Activated CD8-positive, alpha-beta T cell treated with anti-CD3 and anti-CD28 coated beads, Interleukin-2, amount 10 ng/mL, durations not matched to agents 7 days and 5 days (primary cell): Measurements from ENCODE around the gene ROS1. TPM values are rescaled to one million over a fixed set of nuclear protein-coding genes. Genes with fewer than 3 reads are reported as not detected.
A peak's percentile ranks its signal among the peaks of the same experiment; 100 is the strongest.
"Not testable (repeated sequence)": the region's sequence is repeated elsewhere in the genome, so short reads cannot be mapped to it uniquely, and the experiment has no call there.

Experiments
- ATAC-seq: fragments of 150-1000 bp; cut with Tn5 transposase; one replicate; pipeline ENCODE4 v1.10.0; 2021; ENCODE audit warnings: moderate library complexity
- CTCF ChIA-PET: fragments of 350-600 bp; sonication (Branson Sonifier 250); formaldehyde crosslinking; loops from one replicate; lab custom pipeline; 2021; ENCODE audit warnings: antibody characterized with exemption; lab: Charles Lee
- POLR2A ChIA-PET: fragments of 350-600 bp; sonication (Branson Sonifier 250); formaldehyde crosslinking; loops from one replicate; lab custom pipeline; 2021; ENCODE audit warnings: antibody characterized with exemption; lab: Charles Lee
- DNase-seq: peaks from one replicate; pipeline ENCODE4 v3.0.0-alpha.2; 2020
- H3K27ac Mint-ChIP-seq: one replicate; pipeline ENCODE4 v1.8.0; 2021; ENCODE audit warnings: mild to moderate bottlenecking, mixed read lengths
- H3K27me3 Mint-ChIP-seq: one replicate; pipeline ENCODE4 v1.8.0; 2021; ENCODE audit warnings: low read depth, mixed read lengths
- H3K36me3 Mint-ChIP-seq: one replicate; pipeline ENCODE4 v1.8.0; 2021; ENCODE audit warnings: low read depth, mixed read lengths
- H3K4me1 Mint-ChIP-seq: one replicate; pipeline ENCODE4 v1.8.0; 2021; ENCODE audit warnings: low read depth, mixed read lengths
- H3K4me3 Mint-ChIP-seq: one replicate; pipeline ENCODE4 v1.8.0; 2021; ENCODE audit warnings: mild to moderate bottlenecking, mixed read lengths
- H3K9me3 Mint-ChIP-seq: one replicate; pipeline ENCODE4 v1.8.0; 2022; ENCODE audit warnings: mixed read lengths; ENCODE audit not compliant: insufficient read depth
- total RNA-seq, 2 experiments: library from RNA; stranded (reverse); gene quantifications; one replicate each; pipeline ENCODE4 v1.2.3, GENCODE V29; 2021

ROS1 gene
- not detected for total RNA-seq

DNA sequence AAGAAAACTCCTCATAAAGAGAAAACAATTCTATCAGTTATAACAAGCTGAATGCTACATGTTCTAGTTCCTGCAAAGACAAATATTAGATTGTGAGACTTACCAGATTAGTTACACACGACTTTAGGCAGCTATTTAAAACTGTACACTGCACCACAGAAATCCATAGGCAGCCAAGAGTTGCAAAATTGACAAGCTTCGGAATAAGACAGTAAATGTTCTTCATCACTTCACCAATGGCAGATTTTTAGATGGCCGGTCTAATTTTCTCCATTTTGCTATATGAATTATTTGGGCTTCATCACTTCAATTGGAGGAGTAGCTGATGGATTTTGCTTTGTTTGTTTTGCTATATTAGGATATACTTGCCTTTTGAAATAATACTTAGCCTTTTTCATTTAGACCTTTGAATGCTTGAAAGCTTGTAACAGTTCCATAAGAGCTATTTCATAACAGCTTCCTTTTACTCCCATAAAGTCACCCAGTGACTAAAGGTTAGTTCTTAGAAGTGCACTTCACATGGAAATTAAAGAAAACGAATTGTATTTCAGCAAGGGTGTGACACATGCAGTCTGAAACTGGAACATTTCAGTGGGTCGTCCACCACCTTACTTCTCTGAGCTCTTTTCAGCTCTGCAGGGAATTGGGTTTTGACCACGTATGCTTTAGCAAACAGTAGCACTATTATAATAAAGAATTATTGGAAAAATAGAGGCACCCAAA, at the start of gene ROS1:
Gene ROS1, minus strand, starts transcription at position 512 of the 723 bp plus-strand sequence. Its CDS starts 286 bp downstream, at position 226.
- ChIA-PET POLR2A (no interaction called here), CTCF (interaction anchor here (1.5 kb wide), 1 partner anchor 24 kb away, joined by 7 read pairs; no protein-coding TSS in a partner anchor)
- H3K9me3 Mint-ChIP-seq = no peaks in the 10 kb centered on the region
- DNase-seq (no peak), ATAC-seq (no peak)
- no peaks in the 10 kb centered on the region for H3K4me1 Mint-ChIP-seq
- no peak within 1 kb of the TSS for H3K27ac Mint-ChIP-seq
- no peak within 1 kb of the TSS for H3K4me3 Mint-ChIP-seq
- H3K36me3 Mint-ChIP-seq = no peaks in the 10 kb centered on the region
- H3K27me3 Mint-ChIP-seq = peaks cover 21% of the 10 kb centered on the region

DNA sequence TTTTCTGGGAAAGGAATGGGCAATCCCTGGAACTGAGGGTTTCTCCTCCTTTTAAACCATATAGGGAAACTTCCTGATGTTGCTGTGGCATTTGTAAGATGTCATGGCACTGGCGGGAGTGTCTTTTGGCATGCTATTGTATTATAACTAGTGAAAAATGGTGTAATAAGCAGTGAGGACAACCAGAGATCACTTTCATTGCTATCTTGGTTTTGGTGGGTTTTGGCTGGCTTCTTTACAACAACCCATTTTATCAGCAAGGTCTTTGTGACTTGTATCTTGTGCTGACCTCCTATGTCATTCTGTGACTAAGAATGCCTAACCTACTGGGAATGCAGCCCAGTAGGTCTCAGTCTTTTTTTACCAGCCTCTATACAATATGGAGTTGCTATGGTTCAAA, 47.7 kb upstream of the ROS1 start:
- no peak overlapping the region for H3K27ac Mint-ChIP-seq
- ATAC-seq (no peak), DNase-seq (no peak)
- no peaks in the 10 kb centered on the region for H3K9me3 Mint-ChIP-seq
- peaks cover 13% of the 10 kb centered on the region for H3K4me1 Mint-ChIP-seq
- ChIA-PET POLR2A (no interaction called here), CTCF (interaction anchor here (1.1 kb wide), 1 partner anchor 7 kb away, joined by 3 read pairs; no protein-coding TSS in a partner anchor)
- H3K27me3 Mint-ChIP-seq = peaks cover 40% of the 10 kb centered on the region
- H3K4me3 Mint-ChIP-seq = no peak overlapping the region
- no peaks in the 10 kb centered on the region for H3K36me3 Mint-ChIP-seq

DNA sequence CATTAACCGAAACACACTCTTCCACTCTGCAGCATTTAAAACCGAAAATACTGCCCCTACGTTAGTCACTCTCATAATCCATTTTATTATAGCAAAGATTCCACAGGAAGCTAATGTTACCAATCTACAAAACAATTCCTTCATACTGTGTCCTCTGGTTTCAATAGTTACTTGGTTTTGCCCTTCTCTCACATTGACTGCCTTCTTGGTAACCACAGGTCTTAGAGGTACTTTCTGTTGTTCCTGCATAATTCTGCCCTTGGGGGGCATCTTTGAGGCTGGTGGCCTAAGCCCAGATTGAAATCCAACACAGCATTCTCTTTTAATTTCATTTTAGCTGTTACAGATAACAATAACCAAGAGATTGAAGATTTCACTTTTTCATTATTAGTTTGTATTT, 46.9 kb upstream of the ROS1 start:
- peaks cover 34% of the 10 kb centered on the region for H3K27me3 Mint-ChIP-seq
- peaks cover 13% of the 10 kb centered on the region for H3K4me1 Mint-ChIP-seq
- no peaks in the 10 kb centered on the region for H3K9me3 Mint-ChIP-seq
- H3K4me3 Mint-ChIP-seq = no peak overlapping the region
- no peak for ATAC-seq
- H3K27ac Mint-ChIP-seq = no peak overlapping the region
- ChIA-PET CTCF (interaction anchor here (1.1 kb wide), 1 partner anchor 8 kb away, joined by 3 read pairs; no protein-coding TSS in a partner anchor), POLR2A (no interaction called here)
- H3K36me3 Mint-ChIP-seq = no peaks in the 10 kb centered on the region
- no peak for DNase-seq

DNA sequence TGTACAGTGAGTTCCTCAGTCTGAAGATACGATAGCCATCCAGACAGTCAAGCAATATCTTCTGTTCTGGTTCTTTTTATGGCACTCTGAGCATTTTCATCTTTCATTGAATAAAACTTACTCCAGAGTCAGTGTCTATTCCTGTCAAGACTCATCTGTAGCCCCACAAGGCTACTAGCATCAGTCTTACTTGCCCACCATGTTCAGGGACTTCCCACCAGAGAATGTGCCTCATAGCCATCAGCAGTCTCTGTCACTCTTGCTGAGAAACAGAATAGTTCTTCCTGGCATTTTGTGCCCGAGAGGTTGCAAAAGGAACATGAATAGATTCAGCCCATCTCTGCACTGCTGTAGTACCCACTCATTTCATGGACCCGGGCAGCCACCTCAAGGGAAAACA, 44.0 kb upstream of the ROS1 start:
- Mint-ChIP-seq H3K27ac (no peak overlapping the region), H3K36me3 (no peaks in the 10 kb centered on the region), H3K4me3 (no peak overlapping the region), H3K9me3 (no peaks in the 10 kb centered on the region), H3K4me1 (peaks cover 26% of the 10 kb centered on the region), H3K27me3 (peaks cover 34% of the 10 kb centered on the region)
- POLR2A ChIA-PET = no interaction called here
- ATAC-seq = no peak
- DNase-seq = no peak
- CTCF ChIA-PET = interaction anchor here (1.1 kb wide), 1 partner anchor 87 kb away, joined by 5 read pairs; no protein-coding TSS in a partner anchor

DNA sequence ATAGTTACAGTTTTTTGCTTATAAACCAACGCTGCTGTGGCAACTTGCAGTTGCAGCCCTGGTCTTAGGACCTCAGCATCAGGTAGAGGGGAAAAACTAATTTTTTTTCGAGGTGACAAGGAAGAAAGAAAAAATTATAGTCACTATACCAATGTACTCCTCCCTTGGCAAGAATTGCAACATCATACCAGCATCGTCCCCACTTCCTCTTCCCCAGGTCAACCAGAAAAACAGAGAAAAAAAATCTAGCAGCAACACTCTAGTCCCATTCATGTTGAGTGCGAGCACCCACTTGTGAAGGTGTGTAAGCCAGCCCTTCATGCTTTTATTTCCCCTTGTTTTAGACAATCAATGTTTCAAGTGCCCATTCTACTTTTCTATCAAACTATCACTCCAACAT, 43.6 kb upstream of the ROS1 start:
- CTCF ChIA-PET = interaction anchor here (1.1 to 1.2 kb wide), 2 partner anchors 9 to 81 kb away, joined by 3 read pairs; no protein-coding TSS in a partner anchor
- no peak for ATAC-seq

DNA sequence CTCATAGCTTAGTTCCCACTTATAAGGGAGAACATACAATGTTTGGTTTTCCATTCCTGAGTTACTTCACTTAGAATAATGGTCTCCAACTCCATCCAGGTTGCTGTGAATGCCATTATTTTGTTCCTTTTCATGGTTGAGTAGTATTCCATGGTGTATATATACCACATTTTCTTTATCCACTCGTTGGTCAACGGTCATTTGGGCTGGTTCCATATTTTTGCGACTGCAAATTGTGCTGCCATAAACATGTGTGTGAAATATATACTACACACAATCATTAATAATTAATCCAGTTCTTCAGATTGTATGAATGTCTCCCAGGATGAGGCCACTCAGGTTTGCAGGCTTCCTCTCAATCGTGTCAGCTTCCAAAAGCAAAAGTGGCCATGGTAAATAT, 42.8 kb upstream of the ROS1 start:
- Mint-ChIP-seq H3K27me3 (peaks cover 26% of the 10 kb centered on the region), H3K4me1 (peaks cover 37% of the 10 kb centered on the region)
- DNase-seq, ATAC-seq, H3K4me3 Mint-ChIP-seq, H3K27ac Mint-ChIP-seq, H3K36me3 Mint-ChIP-seq, POLR2A ChIA-PET, H3K9me3 Mint-ChIP-seq: not testable (repeated sequence)
- CTCF ChIA-PET = interaction anchor here (1.1 to 1.2 kb wide), 2 partner anchors 10 to 82 kb away, joined by 3 read pairs; no protein-coding TSS in a partner anchor

More for the DNA sequence above, 43.6 kb upstream of the ROS1 start:
- H3K4me1 Mint-ChIP-seq = peaks cover 29% of the 10 kb centered on the region
- H3K9me3 Mint-ChIP-seq = no peaks in the 10 kb centered on the region
- no peaks in the 10 kb centered on the region for H3K36me3 Mint-ChIP-seq
- no peak overlapping the region for H3K4me3 Mint-ChIP-seq
- H3K27ac Mint-ChIP-seq = no peak overlapping the region
- POLR2A ChIA-PET = no interaction called here
- DNase-seq = peak; percentile 32
- peaks cover 33% of the 10 kb centered on the region for H3K27me3 Mint-ChIP-seq

DNA sequence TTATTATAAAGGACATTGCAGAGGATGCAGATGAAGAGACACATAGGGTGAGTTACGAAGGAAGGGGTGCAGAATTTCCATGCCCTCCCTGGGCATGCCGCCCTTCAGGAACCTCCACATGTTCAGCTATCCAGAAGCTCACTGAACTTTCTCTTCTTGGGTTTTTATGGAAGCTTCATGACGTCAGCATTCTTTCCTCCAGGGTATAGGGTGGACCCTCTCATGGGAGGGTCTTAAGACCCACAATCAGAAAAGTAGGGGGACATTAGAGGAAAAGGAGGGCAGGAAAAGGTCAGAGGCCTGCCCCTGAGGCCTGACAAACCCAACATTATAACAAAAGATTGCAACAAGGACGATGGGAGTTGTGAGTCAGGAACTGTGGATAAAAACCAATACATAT, 42.1 kb upstream of the ROS1 start:
- Mint-ChIP-seq H3K4me3 (no peak overlapping the region), H3K4me1 (peaks cover 37% of the 10 kb centered on the region), H3K27ac (no peak overlapping the region), H3K27me3 (peaks cover 23% of the 10 kb centered on the region), H3K9me3 (no peaks in the 10 kb centered on the region), H3K36me3 (no peaks in the 10 kb centered on the region)
- ATAC-seq = no peak
- CTCF ChIA-PET = no interaction called here
- POLR2A ChIA-PET = no interaction called here
- DNase-seq = no peak

DNA sequence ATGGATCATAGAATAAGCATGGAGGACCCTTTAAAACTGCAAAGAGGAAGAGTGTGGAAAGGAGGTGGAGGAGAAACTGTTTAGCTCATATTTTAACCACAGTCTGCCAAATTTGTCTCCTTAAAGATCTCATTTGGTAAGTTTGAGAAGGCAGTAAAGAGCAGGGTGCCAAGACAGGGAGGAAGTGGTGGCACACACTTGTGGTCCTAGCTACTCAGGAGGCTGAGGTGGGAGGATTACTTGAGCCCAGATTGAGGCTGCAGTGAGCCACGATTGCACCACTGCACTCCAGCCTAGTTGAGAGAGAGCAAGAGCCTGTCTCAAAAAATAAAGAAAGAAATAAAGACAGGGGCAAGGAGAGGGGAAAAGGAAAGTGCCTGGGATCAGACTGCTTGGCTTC, 39.9 kb upstream of the ROS1 start:
- ChIA-PET POLR2A (interaction anchor here (1.1 kb wide), 1 partner anchor 137 kb away, joined by 3 read pairs; the partner anchor contains the start of gene GOPC), CTCF (interaction anchor here (0.9 to 2.1 kb wide), 5 partner anchors 13 to 140 kb away, joined by 3 to 13 read pairs (median 4); no protein-coding TSS in a partner anchor)
- H3K4me3 Mint-ChIP-seq = no peak overlapping the region
- no peaks in the 10 kb centered on the region for H3K9me3 Mint-ChIP-seq
- peaks cover 37% of the 10 kb centered on the region for H3K4me1 Mint-ChIP-seq
- H3K27me3 Mint-ChIP-seq = peaks cover 21% of the 10 kb centered on the region
- ATAC-seq = no peak
- no peak for DNase-seq
- H3K27ac Mint-ChIP-seq = no peak overlapping the region
- no peaks in the 10 kb centered on the region for H3K36me3 Mint-ChIP-seq

DNA sequence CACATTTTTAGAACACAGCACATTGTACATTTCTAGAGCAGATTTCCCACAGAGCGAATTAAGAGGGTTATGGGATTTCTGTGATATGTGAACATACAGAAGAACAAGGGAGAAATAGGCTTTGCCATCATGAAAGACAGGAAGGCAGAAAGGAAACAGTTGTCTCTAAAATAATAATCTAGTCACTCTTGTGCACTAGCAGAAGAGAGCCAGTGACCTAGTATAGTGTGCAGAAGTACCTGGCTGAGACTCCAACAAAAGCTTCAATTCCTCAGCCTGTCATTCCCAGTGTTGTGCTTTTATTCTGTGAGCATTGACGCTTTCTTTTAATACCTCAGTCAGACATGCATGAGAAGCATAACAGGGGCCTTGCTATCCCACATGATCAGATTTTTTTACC, 39.0 kb upstream of the ROS1 start:
- Mint-ChIP-seq H3K9me3 (no peaks in the 10 kb centered on the region), H3K4me3 (no peak overlapping the region), H3K36me3 (no peaks in the 10 kb centered on the region), H3K4me1 (peaks cover 33% of the 10 kb centered on the region), H3K27ac (no peak overlapping the region), H3K27me3 (peaks cover 17% of the 10 kb centered on the region)
- DNase-seq (no peak), ATAC-seq (no peak)
- POLR2A ChIA-PET = interaction anchor here (1.1 kb wide), 1 partner anchor 138 kb away, joined by 3 read pairs; the partner anchor contains the start of gene GOPC
- CTCF ChIA-PET = interaction anchor here (1.0 to 2.1 kb wide), 5 partner anchors 14 to 141 kb away, joined by 3 to 13 read pairs (median 3); no protein-coding TSS in a partner anchor

DNA sequence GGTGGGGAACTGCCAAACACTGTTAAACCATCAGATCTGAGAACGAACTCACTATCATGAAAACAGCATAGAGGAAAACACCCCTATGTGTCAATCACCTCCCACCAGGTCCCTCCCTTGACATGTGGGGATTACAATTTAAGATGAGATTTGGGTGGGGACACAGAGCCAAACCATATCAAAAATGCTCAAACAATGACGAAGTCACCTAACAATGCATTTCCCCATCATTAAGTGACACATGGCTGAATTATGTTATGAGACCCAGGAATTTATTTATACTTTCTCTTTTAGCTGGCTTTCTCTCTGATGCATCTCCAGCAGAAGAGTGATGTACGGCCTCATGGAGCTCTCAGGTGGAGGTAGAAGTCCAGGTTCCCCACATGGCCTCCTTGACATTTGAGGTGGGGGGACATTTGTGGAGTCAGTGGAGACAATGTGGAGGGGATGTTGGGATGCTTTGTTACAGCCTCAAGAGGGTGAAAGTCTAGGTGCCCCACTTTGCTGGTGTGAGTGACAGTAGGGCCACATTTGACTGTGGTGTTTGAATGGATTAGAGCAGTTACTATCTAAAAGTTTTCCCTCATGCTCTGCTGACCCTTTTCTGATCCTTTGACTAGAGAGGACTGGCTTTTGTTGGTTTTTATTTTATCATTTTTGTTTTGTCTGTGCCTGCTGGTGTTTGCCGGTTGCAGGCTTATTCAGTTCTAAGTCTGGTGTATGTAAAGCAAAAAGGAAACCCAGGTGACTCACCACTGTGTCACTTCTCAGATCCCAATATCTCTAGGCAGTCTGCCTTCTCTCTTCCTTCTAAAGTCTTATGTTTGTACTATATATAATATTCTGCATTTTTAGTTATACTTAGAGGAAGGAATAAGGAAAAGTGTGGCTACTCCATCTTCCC, 38.3 kb upstream of the ROS1 start:
- Mint-ChIP-seq H3K27me3 (peaks cover 20% of the 10 kb centered on the region), H3K36me3 (no peaks in the 10 kb centered on the region), H3K9me3 (no peaks in the 10 kb centered on the region), H3K27ac (no peak overlapping the region), H3K4me3 (no peak overlapping the region), H3K4me1 (peaks cover 27% of the 10 kb centered on the region)
- ATAC-seq (peak; percentile 60), DNase-seq (no peak)
- POLR2A ChIA-PET = interaction anchor here (1.1 kb wide), 1 partner anchor 139 kb away, joined by 3 read pairs; the partner anchor contains the start of gene GOPC
- CTCF ChIA-PET = interaction anchor here (1.0 to 2.1 kb wide), 4 partner anchors 15 to 91 kb away, joined by 3 to 13 read pairs (median 3); no protein-coding TSS in a partner anchor

DNA sequence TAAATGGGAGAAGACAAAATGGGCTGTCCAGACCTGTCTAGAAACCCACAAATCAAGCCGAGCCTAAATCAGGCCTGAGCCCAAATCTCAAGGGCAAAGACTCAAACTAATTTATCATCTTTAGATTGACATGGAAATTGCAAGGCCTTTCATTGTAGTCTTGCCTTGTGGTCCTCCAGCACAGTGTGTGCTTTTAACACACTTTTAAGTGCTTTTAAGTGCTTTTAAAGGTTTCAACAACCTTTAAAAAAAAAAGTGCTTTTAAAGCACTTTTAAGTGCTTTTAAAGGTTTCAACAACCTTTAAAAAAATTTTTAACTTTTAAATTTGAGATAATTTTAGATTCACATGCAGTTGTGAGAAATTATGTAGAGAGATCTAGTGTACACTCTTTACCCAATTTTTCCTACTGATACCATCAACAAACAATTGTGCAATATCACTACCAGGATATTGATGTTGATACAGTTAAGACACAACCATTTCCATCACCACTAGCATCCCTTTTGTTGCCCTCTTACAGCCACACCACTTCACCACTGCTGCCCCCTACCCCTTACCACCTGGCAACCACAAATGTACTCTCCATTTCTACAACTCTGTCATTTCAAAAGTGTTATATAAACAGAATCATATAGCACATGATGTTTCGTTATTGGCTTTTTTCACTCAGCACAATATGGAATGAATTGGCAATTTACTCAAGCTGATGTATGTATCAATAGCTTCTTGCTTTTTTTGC, 33.6 kb upstream of the ROS1 start:
- Mint-ChIP-seq H3K27me3 (peaks cover 15% of the 10 kb centered on the region), H3K4me3 (no peak overlapping the region), H3K4me1 (peaks cover 8% of the 10 kb centered on the region), H3K9me3 (no peaks in the 10 kb centered on the region), H3K36me3 (no peaks in the 10 kb centered on the region), H3K27ac (no peak overlapping the region)
- ChIA-PET POLR2A (no interaction called here), CTCF (interaction anchor here (0.6 to 0.7 kb wide), 2 partner anchors 10 to 146 kb away, joined by 3 read pairs; no protein-coding TSS in a partner anchor)
- DNase-seq = no peak
- no peak for ATAC-seq
